GM12872 (cell line): ENCODE measurements around the gene AKR7A2.

Experiments used
- TF ChIP-seq, protein P1 (sequence below): IDR thresholded peaks from 3 replicates; pipeline ENCODE4 v1.5.1; 2011; ENCODE audit warnings: low read depth, mild to moderate bottlenecking, low read length, moderate library complexity; ENCODE audit not compliant: insufficient read depth

AKR7A2 gene

DNA sequence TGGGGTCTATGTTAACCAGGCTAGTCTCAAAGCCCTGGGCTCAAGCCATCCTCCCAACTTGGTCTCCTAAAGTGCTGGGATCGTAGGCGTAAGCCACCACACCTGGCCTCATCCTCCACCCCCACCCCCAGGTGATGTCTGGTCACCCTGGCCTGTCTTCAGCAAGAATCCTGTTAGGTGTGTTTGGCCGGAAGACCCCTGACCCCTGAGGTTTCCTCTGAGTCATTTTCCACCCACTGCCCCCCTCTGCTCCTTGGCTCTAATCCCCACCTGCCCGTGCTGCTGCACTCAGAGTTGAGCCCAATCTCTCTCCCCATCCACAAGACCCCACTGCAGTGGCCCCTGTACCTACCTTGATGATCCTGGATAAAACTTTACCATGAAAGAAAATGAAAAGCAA, 25.3 kb upstream of the AKR7A2 start:
- TF ChIP-seq, protein P1, sequence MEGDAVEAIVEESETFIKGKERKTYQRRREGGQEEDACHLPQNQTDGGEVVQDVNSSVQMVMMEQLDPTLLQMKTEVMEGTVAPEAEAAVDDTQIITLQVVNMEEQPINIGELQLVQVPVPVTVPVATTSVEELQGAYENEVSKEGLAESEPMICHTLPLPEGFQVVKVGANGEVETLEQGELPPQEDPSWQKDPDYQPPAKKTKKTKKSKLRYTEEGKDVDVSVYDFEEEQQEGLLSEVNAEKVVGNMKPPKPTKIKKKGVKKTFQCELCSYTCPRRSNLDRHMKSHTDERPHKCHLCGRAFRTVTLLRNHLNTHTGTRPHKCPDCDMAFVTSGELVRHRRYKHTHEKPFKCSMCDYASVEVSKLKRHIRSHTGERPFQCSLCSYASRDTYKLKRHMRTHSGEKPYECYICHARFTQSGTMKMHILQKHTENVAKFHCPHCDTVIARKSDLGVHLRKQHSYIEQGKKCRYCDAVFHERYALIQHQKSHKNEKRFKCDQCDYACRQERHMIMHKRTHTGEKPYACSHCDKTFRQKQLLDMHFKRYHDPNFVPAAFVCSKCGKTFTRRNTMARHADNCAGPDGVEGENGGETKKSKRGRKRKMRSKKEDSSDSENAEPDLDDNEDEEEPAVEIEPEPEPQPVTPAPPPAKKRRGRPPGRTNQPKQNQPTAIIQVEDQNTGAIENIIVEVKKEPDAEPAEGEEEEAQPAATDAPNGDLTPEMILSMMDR: no peak

DNA sequence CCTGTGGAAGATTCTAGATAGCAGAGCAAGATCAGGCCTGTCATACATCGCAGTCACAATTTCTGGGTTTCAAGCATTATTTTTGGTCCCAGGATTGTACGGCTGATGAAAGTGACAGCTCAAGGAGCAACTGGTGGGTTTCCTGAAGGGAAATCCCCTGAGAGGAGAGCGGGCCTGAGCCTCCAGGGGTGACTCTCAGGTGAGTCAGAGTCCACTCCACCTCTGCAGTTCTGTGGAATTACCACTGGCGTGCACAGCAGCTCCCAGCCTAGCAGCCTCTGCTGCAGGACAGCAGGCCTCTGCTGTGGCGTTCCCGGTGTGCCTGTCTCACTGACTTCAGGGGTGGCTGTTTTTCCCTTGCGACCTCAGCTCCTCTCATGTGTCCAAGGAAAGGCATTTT, 24.6 kb upstream of the AKR7A2 start:
- TF ChIP-seq, protein P1: no peak

DNA sequence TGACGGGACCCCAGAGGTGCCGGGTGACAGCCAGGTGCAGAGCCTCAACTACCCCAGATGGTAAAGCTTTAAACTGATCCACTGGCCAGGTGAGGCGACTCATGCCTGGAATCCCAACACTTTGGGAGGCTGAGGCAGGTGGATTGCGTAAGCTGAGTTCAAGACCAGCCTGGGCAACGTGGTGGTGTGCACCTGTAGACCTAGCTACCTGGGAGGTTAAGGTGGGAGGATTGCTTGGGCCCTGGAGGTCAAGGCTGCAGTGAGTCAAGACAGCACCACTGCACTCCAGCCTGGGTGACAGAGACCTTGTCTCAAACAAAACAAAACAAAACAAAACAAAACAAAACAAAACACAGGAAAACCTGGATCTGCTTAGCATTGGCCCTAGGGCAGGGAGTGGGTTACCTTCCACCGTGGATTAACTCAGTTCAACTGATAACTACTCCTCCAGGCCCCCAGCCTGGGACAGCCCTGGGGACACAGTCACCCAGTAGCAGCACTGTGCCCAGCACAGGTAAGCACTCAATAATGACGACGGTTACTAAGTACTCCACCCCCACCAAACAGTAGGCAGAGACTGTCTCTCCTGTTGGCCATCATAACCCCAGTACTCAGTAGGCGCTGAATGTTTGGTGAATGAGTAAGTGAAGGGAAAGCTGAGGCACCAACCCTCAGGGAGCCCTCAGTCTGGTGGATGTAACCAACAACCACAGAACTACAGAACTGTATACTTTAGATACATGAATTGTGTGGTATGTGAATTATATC, 21.8 kb upstream of the AKR7A2 start:
- TF ChIP-seq, protein P1: no peak

DNA sequence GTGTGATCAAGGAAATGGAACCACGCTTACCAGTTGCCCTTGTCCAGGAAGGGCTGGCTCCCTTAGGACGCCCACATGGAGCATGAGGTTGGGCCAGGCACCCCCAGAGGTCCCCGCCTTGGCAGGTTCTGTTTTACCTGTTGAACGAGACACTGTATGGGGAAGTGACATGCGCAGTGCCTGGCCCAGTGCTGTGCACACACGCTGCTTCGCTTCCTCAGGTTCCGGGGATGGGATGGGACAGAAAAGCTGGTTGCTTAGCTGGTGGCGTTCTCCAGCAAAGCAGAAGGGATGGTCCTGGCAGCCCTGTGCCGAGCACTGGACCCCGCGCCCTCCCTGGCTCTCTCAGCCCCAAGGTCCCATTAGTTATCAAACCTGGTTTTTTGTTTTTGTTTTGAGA, 20.9 kb upstream of the AKR7A2 start:
- TF ChIP-seq, protein P1: no peak

DNA sequence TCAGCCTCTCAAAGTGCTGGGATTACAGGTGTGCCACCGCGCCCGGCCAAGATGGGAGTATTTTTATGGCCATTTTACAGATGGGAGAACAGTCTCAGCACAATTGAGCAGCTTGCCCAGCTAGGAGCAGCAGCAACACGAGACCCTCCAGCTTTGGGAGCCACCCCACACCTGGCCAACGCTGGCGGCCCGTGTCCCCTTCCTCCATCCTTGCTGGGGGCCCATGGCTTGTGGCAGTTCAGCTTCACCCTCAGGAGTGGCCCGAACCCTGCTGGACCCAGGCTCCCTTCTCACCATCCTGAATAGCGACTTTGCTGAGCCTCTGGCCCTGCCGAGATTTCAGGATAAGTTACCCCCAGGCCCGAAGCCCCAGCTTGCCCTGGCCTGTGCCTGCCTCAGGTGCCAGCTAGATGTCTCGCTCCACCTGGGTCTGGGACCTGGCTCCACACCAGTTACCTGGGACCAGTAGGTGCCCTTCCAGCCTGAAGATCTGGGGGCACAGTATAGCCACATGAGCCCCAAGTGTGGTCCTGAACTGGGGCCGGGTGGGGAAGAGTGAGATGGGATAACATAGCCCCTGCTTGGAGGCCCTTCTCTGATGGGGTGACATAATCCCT, 19.4 kb upstream of the AKR7A2 start:
- TF ChIP-seq, protein P1: no peak

DNA sequence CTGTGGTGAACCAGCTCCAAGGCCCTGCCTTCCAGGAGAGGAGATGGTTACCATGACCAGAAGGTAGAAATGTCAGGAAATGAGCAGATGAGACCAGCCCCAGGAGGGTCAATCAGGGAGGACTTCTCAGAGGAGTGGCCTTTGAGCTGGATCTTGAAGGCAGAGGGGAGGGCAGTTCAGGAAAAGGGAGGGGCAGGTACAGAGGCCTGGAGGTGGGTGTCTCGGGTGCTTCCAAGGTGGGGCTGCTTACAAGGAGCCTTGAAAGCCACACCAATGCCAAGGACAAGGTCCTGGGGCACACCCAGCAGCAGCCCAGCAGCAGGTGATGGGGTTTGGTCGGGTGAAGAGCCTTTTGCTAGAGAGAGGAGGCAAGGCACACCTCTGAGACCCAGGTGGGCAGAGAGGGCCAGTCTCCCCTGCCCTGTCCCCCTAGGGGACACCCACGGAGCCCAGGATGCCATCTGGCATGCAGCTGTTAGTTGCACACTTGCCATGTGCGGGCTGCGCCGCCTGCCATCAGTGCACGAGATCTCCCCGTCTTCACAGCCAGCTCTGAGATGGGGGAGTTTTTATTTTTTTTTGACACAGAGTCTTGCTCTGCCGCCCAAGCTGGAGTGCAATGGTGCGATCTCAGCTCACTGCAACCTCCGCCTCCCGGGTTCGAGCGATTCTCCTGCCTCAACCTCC, 18.6 kb upstream of the AKR7A2 start:
- TF ChIP-seq, protein P1: no peak

DNA sequence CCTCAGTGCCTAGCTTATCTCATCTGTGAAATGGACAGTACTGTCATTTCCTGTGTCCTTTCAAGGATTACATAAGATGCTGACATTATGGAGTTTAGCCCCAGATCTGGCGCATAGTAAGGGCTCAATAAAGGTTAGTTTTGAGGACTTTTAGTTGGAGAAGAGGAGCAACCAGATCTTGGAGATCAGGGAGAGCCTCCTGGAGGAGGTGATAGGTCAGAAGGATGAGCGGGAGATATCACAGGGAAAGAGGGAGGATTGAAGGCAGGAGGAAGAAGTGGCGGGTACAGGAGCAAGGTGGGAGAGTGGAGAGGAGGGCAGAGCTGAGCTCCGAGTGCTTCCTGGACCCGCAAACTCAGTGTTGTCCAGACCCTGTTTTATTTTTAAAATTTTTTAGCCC, 17.7 kb upstream of the AKR7A2 start:
- TF ChIP-seq, protein P1: no peak
